Prostate gland (tissue), 2 donors: ENCODE results near the gene SLC45A2. TPM values are rescaled to one million over a fixed set of nuclear protein-coding genes. Genes with fewer than 3 reads are reported as not detected.

ENCODE experiments used
- DNase-seq: peaks from one replicate; pipeline ENCODE4 v3.0.0-alpha.2; 2019; ENCODE audit warnings: low spot score
- H3K27ac ChIP-seq, 2 donors: fragments of 200-600 bp; sonication (generic); 2 replicates each; pipeline ENCODE4 v1.5.1; 2017 to 2019
- H3K27me3 ChIP-seq: fragments of 200-600 bp; sonication (generic); replicated peaks from 2 replicates; pipeline ENCODE4 v1.5.1; 2019; ENCODE audit not compliant: insufficient read depth
- H3K36me3 ChIP-seq, 2 donors: fragments of 200-600 bp; sonication (generic); 1 replicate in 1 of 2; 2 replicates in 1 of 2; pipeline versions ENCODE4 v1.5.1 to v1.8.1; 2017 to 2019
- H3K4me1 ChIP-seq: fragments of 200-600 bp; sonication (generic); replicated peaks from 2 replicates; pipeline ENCODE4 v1.5.1; 2019
- H3K4me3 ChIP-seq, 2 donors: fragments of 200-600 bp; sonication (generic); 2 replicates each; pipeline ENCODE4 v1.5.1; 2017 to 2019
- H3K9me3 ChIP-seq: fragments of 200-600 bp; sonication (generic); 2 replicates; pipeline ENCODE4 v1.5.1; 2017
- POLR2A ChIP-seq: fragments of 450-650 bp; IDR thresholded peaks from one replicate; pipeline ENCODE4 v1.6.1; 2016; ENCODE audit warnings: antibody characterized with exemption, mild to moderate bottlenecking
- POLR2AphosphoS5 ChIP-seq: sonication (generic); formaldehyde crosslinking; IDR thresholded peaks from one replicate; pipeline ENCODE4 v1.6.1; 2017; ENCODE audit warnings: antibody characterized with exemption
- WGBS: methylation state at CpG from one replicate; pipeline ENCODE4 v1.1.5; 2018; 5-methylcytosine and 5-hydroxymethylcytosine counted together
- intact Hi-C: fragments of 100-400 bp; cut with DNase I; formaldehyde crosslinking; loops from one replicate; pipeline ENCODE4 v1.14.2; 2022
- total RNA-seq, 2 donors: library from RNA; depleted of rRNA; stranded (reverse); fragments of >200 nt; gene quantifications; one replicate each; pipeline ENCODE4 v1.1.0, GENCODE V29; 2016
- TF ChIP-seq, protein P1 (sequence below), 4 experiments: fragments of 200-600 bp in 2 of 4; fragments of 450-650 bp in 2 of 4; sonication (generic) in 2 of 4; IDR thresholded peaks; 1 replicate in 3 of 4; 2 replicates in 1 of 4; pipeline ENCODE4 v1.5.1; 2016 to 2019; ENCODE audit warnings: antibody characterized with exemption in 4 of 4, mild to moderate bottlenecking in 2 of 4, moderate library complexity in 2 of 4

The SLC45A2 gene
- total RNA-seq, 2 donors from 2014 or later, result 0.09 TPM; not detected in 1

DNA sequence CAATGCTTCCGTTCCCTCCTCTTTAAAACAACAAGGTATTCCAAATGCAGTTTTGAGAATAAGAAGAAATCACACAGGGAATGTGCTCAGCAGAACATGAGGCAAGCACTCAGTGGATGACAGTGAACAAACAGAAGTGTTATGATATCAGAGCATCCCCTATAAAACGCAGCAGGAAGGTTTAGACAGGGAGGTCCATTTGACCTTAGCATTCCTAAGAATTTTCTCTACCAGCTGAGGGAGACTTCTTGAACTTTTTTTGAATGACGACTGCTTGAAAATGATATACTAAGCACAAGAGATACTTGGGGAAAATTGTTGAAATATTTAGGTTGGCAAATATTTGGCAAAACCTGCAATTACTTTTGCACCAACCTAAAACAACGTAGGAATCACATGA, 19.4 kb upstream of the SLC45A2 start:
- intact Hi-C loops, result loop anchor here (10.0 kb wide), 1 partner anchor 559 kb away; the partner anchor contains the start of gene TARS1
- WGBS, result 79% methylated on average over 4 of the region's 4 CpGs
- Histone ChIP-seq H3K9me3 (no peaks in the 10 kb centered on the region), H3K4me1 (no peaks in the 10 kb centered on the region), H3K4me3 (no peak overlapping the region), H3K36me3 (no peaks in the 10 kb centered on the region), H3K27me3 (no peaks in the 10 kb centered on the region), H3K27ac (no peak overlapping the region)
- DNase-seq, result no peak
- TF ChIP-seq POLR2AphosphoS5 (no peak), POLR2A (no peak)
- TF ChIP-seq, protein P1, sequence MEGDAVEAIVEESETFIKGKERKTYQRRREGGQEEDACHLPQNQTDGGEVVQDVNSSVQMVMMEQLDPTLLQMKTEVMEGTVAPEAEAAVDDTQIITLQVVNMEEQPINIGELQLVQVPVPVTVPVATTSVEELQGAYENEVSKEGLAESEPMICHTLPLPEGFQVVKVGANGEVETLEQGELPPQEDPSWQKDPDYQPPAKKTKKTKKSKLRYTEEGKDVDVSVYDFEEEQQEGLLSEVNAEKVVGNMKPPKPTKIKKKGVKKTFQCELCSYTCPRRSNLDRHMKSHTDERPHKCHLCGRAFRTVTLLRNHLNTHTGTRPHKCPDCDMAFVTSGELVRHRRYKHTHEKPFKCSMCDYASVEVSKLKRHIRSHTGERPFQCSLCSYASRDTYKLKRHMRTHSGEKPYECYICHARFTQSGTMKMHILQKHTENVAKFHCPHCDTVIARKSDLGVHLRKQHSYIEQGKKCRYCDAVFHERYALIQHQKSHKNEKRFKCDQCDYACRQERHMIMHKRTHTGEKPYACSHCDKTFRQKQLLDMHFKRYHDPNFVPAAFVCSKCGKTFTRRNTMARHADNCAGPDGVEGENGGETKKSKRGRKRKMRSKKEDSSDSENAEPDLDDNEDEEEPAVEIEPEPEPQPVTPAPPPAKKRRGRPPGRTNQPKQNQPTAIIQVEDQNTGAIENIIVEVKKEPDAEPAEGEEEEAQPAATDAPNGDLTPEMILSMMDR (IDR thresholded peaks at IDR 0.05), result no peak

DNA sequence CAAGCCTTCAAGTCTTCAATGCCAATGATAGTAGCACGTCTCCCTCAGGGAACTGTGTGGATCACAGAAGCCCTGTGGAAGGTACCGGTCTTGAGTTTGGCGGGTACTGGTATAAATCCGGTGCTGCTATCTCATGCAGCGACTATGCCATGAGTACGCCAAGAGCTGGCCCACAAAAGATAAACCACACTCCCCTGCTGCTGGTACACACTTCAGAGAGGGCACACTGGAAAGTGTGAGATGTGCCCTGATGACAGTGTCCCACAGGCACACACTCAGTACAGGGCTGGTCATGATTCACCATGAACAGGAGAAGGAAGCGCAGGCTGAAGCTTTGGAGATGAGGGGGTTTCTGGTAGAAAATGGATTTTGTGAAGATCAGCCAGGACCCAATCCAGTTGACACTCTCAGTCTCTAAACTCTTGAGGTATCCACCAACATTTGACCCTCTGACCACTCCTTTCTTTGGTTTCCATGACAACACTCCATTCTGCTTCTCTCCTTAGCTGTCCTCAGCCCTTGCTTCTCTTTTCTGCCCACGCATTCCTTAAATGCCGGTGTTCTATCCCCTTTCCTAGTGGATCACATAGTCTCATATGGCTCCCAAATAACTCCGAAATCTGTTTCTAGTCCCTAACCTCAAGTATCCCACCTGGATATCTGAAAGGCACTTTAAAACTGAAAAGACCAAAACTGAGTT, 18.3 kb upstream of the SLC45A2 start:
- H3K4me1 ChIP-seq, result no peaks in the 10 kb centered on the region
- H3K27me3 ChIP-seq, result no peaks in the 10 kb centered on the region
- no peak overlapping the region for H3K27ac ChIP-seq
- H3K36me3 ChIP-seq, result no peaks in the 10 kb centered on the region
- TF ChIP-seq, protein P1 (IDR thresholded peaks at IDR 0.05), result no peak
- no peak for TF ChIP-seq POLR2A
- no peak for TF ChIP-seq POLR2AphosphoS5
- no peaks in the 10 kb centered on the region for H3K9me3 ChIP-seq
- intact Hi-C loops, result loop anchor here (10.0 kb wide), 1 partner anchor 558 kb away; the partner anchor contains the start of gene TARS1
- WGBS, result over 99% methylated on average over 10 of the region's 10 CpGs
- H3K4me3 ChIP-seq, result no peak overlapping the region
- DNase-seq, result no peak

DNA sequence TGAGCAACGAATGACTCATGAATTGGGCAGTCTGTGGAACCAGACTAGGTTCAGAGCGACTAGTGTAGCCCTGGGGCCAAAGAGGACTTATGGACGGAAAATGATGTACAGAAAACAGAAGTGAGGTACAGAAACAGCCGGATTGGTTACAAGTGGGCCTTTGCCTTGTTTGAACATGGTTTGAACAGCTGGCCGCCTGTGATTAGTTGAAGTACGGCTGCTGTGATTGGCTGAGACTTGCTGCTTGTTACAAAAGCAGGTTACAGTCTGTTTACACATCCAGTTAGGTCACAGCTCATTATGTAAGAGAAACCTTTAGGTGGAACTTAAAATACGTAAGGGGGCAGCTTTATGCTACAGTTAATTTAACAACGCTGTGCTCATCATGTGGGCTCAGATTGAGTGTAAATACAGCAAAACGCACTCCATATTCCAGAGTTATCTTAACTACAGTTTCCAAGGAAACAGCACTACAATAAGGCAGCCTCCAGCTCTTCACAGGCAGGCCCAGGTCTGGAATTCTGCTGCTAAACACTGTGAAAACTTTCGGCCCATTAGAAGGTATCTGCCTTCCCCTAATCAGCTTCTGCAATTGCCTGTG, 16.8 kb upstream of the SLC45A2 start:
- intact Hi-C loops, result loop anchor here (2.0 to 10.0 kb wide), 2 partner anchors 463 to 557 kb away; partner anchors contain the start of gene TARS1
- Histone ChIP-seq H3K27ac (peak overlapping the region; percentile 4 to 6), H3K4me3 (no peak overlapping the region), H3K27me3 (no peaks in the 10 kb centered on the region), H3K36me3 (no peaks in the 10 kb centered on the region), H3K9me3 (no peaks in the 10 kb centered on the region), H3K4me1 (no peaks in the 10 kb centered on the region)
- TF ChIP-seq POLR2AphosphoS5 (no peak), POLR2A (no peak)
- TF ChIP-seq, protein P1 (IDR thresholded peaks at IDR 0.05), result no peak
- DNase-seq, result peak; percentile 13
- 63% methylated on average over 10 of the region's 10 CpGs for WGBS

DNA sequence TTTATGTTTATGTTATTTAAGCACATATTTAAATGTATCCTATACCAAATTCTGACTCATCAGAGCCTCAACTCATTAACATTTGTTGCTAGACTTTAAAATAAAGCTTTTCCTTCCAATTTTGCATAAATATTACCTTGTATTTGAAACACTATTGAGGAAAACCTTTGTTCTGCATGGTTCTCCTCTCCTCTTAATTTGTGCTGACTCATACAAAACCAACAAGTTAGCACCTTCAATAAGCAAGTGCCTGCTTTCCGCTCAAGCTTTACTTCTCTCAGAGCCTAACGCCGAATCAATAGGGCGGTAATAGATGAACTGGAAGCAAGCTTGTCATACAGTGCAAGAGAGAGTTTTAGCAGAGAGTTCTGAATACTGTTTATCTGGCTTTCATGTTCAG, 15.5 kb upstream of the SLC45A2 start:
- no peaks in the 10 kb centered on the region for H3K9me3 ChIP-seq
- no peaks in the 10 kb centered on the region for H3K27me3 ChIP-seq
- 83% methylated on average over 4 of the region's 4 CpGs for WGBS
- no peak for DNase-seq
- TF ChIP-seq POLR2A, result no peak
- TF ChIP-seq, protein P1 (IDR thresholded peaks at IDR 0.05), result no peak
- no peak for TF ChIP-seq POLR2AphosphoS5
- no peaks in the 10 kb centered on the region for H3K36me3 ChIP-seq
- H3K4me1 ChIP-seq, result no peaks in the 10 kb centered on the region
- no peak overlapping the region for H3K27ac ChIP-seq
- intact Hi-C loops, result loop anchor here (2.0 to 10.0 kb wide), 3 partner anchors 465 to 927 kb away; partner anchors contain the start of genes DNAJC21 and TARS1
- H3K4me3 ChIP-seq, result no peak overlapping the region
